WERI-Rb-1 (cell line): ENCODE measurements around the gene RNF114.
A peak's percentile ranks its signal among the peaks of the same experiment; 100 is the strongest.

Experiments
- DNase-seq: peaks from one replicate; pipeline ENCODE4 v3.0.0-alpha.2; 2020
- H3K27ac ChIP-seq: fragments of 250-450 bp; sonication (Bioruptor Pico); 2 replicates; pipeline ENCODE4 v1.5.1; 2020; ENCODE audit warnings: mild to moderate bottlenecking, moderate library complexity
- H3K27me3 ChIP-seq: fragments of 250-450 bp; sonication (Bioruptor Pico); 2 replicates; pipeline ENCODE4 v1.5.1; 2021; ENCODE audit warnings: mild to moderate bottlenecking, low read depth, moderate library complexity; ENCODE audit not compliant: insufficient read depth, severe bottlenecking
- H3K36me3 ChIP-seq: fragments of 250-450 bp; sonication (Bioruptor Pico); 2 replicates; pipeline ENCODE4 v1.5.1; 2020; ENCODE audit warnings: mild to moderate bottlenecking, moderate library complexity
- H3K4me3 ChIP-seq: 2 replicates; pipeline ENCODE4 v1.5.1; 2011; ENCODE audit warnings: low read depth, mild to moderate bottlenecking, control low read depth, low read length
- H3K9me3 ChIP-seq: fragments of 250-450 bp; sonication (Bioruptor Pico); 2 replicates; pipeline ENCODE4 v1.5.1; 2021; ENCODE audit warnings: mild to moderate bottlenecking, moderate library complexity; ENCODE audit not compliant: severe bottlenecking
- TF ChIP-seq, protein P1 (sequence below): IDR thresholded peaks from 2 replicates; pipeline ENCODE4 v1.5.1; 2011; ENCODE audit warnings: low read depth, mild to moderate bottlenecking, control low read depth, inconsistent platforms, low read length

Gene RNF114

DNA sequence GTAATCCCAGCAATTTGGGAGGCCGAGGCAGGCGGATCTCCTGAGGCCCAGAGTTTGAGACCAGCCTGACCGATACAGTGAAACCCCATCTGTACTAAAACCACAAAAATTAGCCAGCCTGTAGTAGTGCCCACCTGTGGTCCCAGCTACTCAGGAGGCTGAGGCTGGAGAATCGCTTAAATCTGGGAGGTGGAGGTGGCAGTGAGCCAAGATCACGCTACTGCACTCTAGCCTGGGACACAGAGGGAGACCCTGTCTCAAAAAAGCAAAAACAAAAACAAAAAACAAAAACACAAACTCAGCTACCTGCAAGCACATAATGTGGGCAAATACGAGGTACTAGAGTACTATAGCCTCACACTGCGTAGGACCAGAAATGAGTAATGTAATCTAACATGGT, 17.2 kb upstream of the RNF114 start:
- no peaks in the 10 kb centered on the region for H3K9me3 ChIP-seq
- peaks cover 6% of the 10 kb centered on the region for H3K36me3 ChIP-seq
- TF ChIP-seq, protein P1, sequence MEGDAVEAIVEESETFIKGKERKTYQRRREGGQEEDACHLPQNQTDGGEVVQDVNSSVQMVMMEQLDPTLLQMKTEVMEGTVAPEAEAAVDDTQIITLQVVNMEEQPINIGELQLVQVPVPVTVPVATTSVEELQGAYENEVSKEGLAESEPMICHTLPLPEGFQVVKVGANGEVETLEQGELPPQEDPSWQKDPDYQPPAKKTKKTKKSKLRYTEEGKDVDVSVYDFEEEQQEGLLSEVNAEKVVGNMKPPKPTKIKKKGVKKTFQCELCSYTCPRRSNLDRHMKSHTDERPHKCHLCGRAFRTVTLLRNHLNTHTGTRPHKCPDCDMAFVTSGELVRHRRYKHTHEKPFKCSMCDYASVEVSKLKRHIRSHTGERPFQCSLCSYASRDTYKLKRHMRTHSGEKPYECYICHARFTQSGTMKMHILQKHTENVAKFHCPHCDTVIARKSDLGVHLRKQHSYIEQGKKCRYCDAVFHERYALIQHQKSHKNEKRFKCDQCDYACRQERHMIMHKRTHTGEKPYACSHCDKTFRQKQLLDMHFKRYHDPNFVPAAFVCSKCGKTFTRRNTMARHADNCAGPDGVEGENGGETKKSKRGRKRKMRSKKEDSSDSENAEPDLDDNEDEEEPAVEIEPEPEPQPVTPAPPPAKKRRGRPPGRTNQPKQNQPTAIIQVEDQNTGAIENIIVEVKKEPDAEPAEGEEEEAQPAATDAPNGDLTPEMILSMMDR = no peak
- no peaks in the 10 kb centered on the region for H3K27me3 ChIP-seq
- H3K27ac ChIP-seq = no peak overlapping the region
- no peak for DNase-seq
- no peak overlapping the region for H3K4me3 ChIP-seq

DNA sequence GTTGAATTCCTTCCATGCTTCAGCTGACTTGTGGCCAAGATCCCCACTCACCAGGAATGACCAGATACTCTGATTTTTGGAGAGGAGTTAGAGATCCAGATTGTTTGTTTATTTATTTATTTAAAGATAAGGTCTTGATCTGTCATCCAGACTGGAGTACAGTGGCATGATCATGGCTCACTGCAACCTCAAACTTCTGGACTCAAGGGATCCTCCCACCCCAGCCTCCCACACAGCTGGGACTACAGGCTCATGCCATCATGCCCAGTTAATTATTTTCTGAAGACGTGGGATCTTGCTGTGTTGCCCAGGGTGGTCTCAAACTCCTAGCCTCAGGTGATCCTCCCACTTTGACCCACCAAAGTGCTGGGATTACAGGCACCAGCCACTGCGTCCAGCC, 16.7 kb upstream of the RNF114 start:
- H3K4me3 ChIP-seq = no peak overlapping the region
- TF ChIP-seq, protein P1 = no peak
- H3K36me3 ChIP-seq = peaks cover 6% of the 10 kb centered on the region
- no peak for DNase-seq
- no peaks in the 10 kb centered on the region for H3K9me3 ChIP-seq
- H3K27ac ChIP-seq = no peak overlapping the region
- H3K27me3 ChIP-seq = no peaks in the 10 kb centered on the region

DNA sequence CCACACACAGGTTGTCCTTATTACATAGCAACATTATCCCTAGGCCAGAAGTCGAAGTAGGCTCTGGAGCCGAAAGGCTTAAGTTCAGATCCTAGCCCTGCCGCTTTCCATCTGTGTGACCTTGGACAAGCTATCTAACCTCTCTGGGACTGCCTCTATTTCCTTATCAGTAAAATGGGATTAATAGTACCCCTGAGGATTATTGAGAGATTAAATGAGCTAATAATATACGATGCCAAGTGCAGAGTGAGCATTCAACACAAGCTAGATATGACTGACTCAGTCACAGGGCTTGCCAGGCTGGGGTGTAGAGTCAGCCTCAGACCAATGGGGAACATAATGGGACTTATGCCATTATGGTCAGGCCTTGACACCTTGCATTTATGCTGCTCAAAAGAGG, 11.9 kb upstream of the RNF114 start:
- no peak overlapping the region for H3K27ac ChIP-seq
- TF ChIP-seq, protein P1 = no peak
- no peak for DNase-seq

DNA sequence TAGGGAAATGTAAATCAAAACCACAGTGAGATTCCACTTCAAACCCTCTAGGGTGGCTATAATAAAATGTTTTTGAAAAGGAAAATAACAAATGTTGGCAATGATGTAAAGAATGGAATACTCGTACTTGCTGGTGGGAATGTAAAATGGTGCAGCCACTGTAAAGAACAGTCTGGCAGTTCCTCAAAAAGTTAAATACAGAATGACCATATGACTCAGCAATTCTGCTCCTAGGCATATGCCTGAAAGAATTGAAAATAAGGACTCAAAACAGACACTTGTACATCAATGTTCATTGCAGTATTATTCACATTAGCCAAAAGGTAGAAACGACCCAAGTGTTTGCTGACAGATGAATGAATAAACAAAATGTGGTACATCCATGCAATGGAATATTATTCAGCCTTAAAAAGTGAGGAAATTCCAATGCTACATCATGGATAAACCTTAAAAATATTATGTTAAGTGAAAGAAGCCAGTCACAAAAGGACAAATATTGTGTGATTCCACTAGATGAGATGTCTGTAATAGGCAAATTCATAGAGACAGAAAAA, 10.2 kb upstream of the RNF114 start:
- Histone ChIP-seq H3K27ac (no peak overlapping the region), H3K9me3 (peaks cover 5% of the 10 kb centered on the region), H3K36me3 (no peaks in the 10 kb centered on the region), H3K27me3 (no peaks in the 10 kb centered on the region), H3K4me3 (no peak overlapping the region)
- no peak for DNase-seq
- TF ChIP-seq, protein P1 = no peak

More for the DNA sequence above, 11.9 kb upstream of the RNF114 start:
- H3K27me3 ChIP-seq = no peaks in the 10 kb centered on the region
- H3K9me3 ChIP-seq = peaks cover 5% of the 10 kb centered on the region
- H3K4me3 ChIP-seq = no peak overlapping the region
- no peaks in the 10 kb centered on the region for H3K36me3 ChIP-seq

DNA sequence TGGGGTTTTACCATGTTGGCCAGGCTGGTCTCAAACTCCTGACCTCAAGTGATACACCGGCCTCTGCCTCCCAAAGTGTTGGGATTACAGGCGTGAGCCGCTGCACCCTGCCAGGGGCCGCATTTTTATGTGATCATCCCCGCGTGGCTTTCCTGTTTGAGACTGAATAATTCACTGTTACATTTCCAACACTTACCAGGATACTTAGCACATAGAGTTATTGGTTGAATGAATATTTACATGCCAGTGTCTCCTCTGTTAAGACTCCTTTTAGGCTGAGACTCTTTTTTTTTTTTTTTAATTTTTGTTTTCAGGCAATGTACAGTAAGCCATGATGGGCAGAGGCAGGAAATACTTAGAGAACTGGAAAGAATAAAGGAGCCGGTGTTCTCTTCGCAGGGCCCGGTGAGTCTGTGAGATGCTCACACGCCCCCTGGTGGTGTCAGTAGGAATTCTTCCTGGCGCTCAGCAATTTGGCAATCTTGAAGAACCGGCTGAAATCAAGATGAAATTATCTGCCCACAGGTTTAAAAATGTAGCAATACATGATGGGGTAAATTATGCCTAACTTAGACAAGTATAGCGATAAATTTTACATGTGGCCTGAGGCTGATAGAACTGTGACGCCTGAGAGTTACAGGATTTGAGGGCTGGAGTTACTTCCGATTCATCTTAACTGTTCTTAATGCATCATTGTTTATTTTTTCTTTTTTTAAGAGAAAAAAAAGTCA, 7.6 kb upstream of the RNF114 start:
- H3K27ac ChIP-seq = no peak overlapping the region
- no peaks in the 10 kb centered on the region for H3K27me3 ChIP-seq
- no peaks in the 10 kb centered on the region for H3K36me3 ChIP-seq
- H3K9me3 ChIP-seq = peaks cover 5% of the 10 kb centered on the region
- TF ChIP-seq, protein P1 = peak; percentile 75
- peak; percentile 82 for DNase-seq
- no peak overlapping the region for H3K4me3 ChIP-seq

DNA sequence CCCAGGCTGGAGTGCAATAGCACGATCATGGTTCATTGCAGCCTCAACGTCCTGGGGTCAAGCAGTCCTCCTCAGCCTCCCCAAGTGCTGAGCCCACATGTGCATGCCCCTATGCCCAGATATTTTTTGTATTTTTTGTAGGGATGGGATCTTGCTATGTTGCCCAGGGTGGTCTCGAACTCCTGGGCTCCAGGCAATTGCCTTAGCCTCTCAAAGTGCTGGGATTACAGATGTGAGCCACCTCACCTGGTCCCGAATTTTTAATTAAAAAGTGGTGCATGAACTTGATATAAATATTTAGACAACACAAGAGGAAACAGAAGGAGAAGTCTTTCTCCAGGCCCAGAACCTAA, 7.1 kb upstream of the RNF114 start:
- Histone ChIP-seq H3K27me3 (no peaks in the 10 kb centered on the region), H3K36me3 (no peaks in the 10 kb centered on the region), H3K27ac (no peak overlapping the region), H3K4me3 (no peak overlapping the region), H3K9me3 (peaks cover 5% of the 10 kb centered on the region)
- TF ChIP-seq, protein P1 = no peak
- no peak for DNase-seq
